ENCODE measurements around the gene HTRA1. TPM values are rescaled to one million over a fixed set of nuclear protein-coding genes. Genes with fewer than 3 reads are reported as not detected.

Gene HTRA1
- total RNA-seq, 4 donors from 2014 or later, result 6.3 to 62.2 (median 25.8) TPM

GRCh38 chr10:122526892-122527291, 65.5 kb downstream of the HTRA1 start:
- no peaks in the 10 kb centered on the region for H3K4me1 ChIP-seq
- no peak overlapping the region for H3K4me3 ChIP-seq
- TF ChIP-seq POLR2A (IDR thresholded peaks at IDR 0.05), result no peak
- TF ChIP-seq, protein P1, sequence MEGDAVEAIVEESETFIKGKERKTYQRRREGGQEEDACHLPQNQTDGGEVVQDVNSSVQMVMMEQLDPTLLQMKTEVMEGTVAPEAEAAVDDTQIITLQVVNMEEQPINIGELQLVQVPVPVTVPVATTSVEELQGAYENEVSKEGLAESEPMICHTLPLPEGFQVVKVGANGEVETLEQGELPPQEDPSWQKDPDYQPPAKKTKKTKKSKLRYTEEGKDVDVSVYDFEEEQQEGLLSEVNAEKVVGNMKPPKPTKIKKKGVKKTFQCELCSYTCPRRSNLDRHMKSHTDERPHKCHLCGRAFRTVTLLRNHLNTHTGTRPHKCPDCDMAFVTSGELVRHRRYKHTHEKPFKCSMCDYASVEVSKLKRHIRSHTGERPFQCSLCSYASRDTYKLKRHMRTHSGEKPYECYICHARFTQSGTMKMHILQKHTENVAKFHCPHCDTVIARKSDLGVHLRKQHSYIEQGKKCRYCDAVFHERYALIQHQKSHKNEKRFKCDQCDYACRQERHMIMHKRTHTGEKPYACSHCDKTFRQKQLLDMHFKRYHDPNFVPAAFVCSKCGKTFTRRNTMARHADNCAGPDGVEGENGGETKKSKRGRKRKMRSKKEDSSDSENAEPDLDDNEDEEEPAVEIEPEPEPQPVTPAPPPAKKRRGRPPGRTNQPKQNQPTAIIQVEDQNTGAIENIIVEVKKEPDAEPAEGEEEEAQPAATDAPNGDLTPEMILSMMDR (IDR thresholded peaks at IDR 0.05), result no peak
- H3K36me3 ChIP-seq, result no peaks in the 10 kb centered on the region
- H3K9me3 ChIP-seq, result no peaks in the 10 kb centered on the region
- intact Hi-C loops (cut with DNase I), result no loop called here
- 64 to 80% methylated on average over 3 to 5 of the region's 5 CpGs for WGBS, 2 donors
- DNase-seq, result no peak
- peaks cover 0 to 14% (median 0%) of the 10 kb centered on the region in 4 donors for H3K27me3 ChIP-seq
- H3K27ac ChIP-seq, result no peak overlapping the region

- Histone ChIP-seq H3K27me3 (peaks cover 0 to 14% (median 0%) of the 10 kb centered on the region in 4 donors), H3K4me1 (no peaks in the 10 kb centered on the region), H3K27ac (peak overlapping the region in 2 of 4 donors; percentile 46 to 47), H3K4me3 (no peak overlapping the region), H3K9me3 (no peaks in the 10 kb centered on the region), H3K36me3 (no peaks in the 10 kb centered on the region)
- intact Hi-C loops (cut with DNase I), result no loop called here
- WGBS, 2 donors, result 55 to 61% methylated on average over 11 of the region's 11 CpGs
- no peak for DNase-seq
- TF ChIP-seq, protein P1 (IDR thresholded peaks at IDR 0.05), result no peak
- TF ChIP-seq POLR2A (IDR thresholded peaks at IDR 0.05), result no peak
Measured at GRCh38 chr10:122530177-122530576, 68.8 kb downstream of the HTRA1 start.

- Histone ChIP-seq H3K27me3 (peaks cover 0 to 14% (median 0%) of the 10 kb centered on the region in 4 donors), H3K4me1 (no peaks in the 10 kb centered on the region), H3K27ac (no peak overlapping the region), H3K36me3 (no peaks in the 10 kb centered on the region), H3K9me3 (no peaks in the 10 kb centered on the region), H3K4me3 (no peak overlapping the region)
- TF ChIP-seq, protein P1 (IDR thresholded peaks at IDR 0.05), result no peak
- TF ChIP-seq POLR2A (IDR thresholded peaks at IDR 0.05), result no peak
- 87 to 90% methylated on average over 5 of the region's 5 CpGs for WGBS, 2 donors
- intact Hi-C loops (cut with DNase I), result no loop called here
- DNase-seq, result no peak
Measured at GRCh38 chr10:122531261-122531660, 69.9 kb downstream of the HTRA1 start.

GRCh38 chr10:122531939-122532338, 70.6 kb downstream of the HTRA1 start:
- 21 to 32% methylated on average over 3 of the region's 3 CpGs for WGBS, 2 donors
- no peak overlapping the region for H3K4me3 ChIP-seq
- H3K27me3 ChIP-seq, result peaks cover 0 to 14% (median 0%) of the 10 kb centered on the region in 4 donors
- H3K4me1 ChIP-seq, result no peaks in the 10 kb centered on the region
- intact Hi-C loops (cut with DNase I), result no loop called here
- TF ChIP-seq, protein P1 (IDR thresholded peaks at IDR 0.05), result no peak
- no peak for TF ChIP-seq POLR2A (IDR thresholded peaks at IDR 0.05)
- DNase-seq, result no peak
- H3K27ac ChIP-seq, result no peak overlapping the region
- no peaks in the 10 kb centered on the region for H3K36me3 ChIP-seq
- H3K9me3 ChIP-seq, result no peaks in the 10 kb centered on the region

- WGBS, 2 donors, result 86 to 93% methylated on average over 6 of the region's 6 CpGs
- Histone ChIP-seq H3K27me3 (peaks cover 0 to 12% (median 0%) of the 10 kb centered on the region in 4 donors), H3K27ac (no peak overlapping the region), H3K9me3 (no peaks in the 10 kb centered on the region), H3K4me3 (no peak overlapping the region), H3K4me1 (no peaks in the 10 kb centered on the region), H3K36me3 (no peaks in the 10 kb centered on the region)
- no peak for TF ChIP-seq POLR2A (IDR thresholded peaks at IDR 0.05)
- TF ChIP-seq, protein P1 (IDR thresholded peaks at IDR 0.05), result no peak
- intact Hi-C loops (cut with DNase I), result no loop called here
- no peak for DNase-seq
Measured at GRCh38 chr10:122532601-122533296, 71.4 kb downstream of the HTRA1 start.

All from esophagus squamous epithelium (tissue), 5 donors.